Type B pancreatic cell (in vitro differentiated cells): ENCODE measurements around the gene DCAF17. TPM values are rescaled to one million over a fixed set of nuclear protein-coding genes. Genes with fewer than 3 reads are reported as not detected.
A peak's percentile ranks its signal among the peaks of the same experiment; 100 is the strongest.

Experiments used
- DNase-seq: peaks from one replicate; pipeline ENCODE4 v3.0.0; 2021; ENCODE audit warnings: mixed read lengths; ENCODE audit not compliant: unreplicated experiment; ENCODE audit errors: extremely low spot score
- H3K27ac Mint-ChIP-seq: 2 replicates; pipeline ENCODE4 v1.8.0; 2021; ENCODE audit warnings: mild to moderate bottlenecking, mixed read lengths
- H3K27me3 Mint-ChIP-seq: 2 replicates; pipeline ENCODE4 v1.8.0; 2021; ENCODE audit warnings: mixed read lengths
- H3K36me3 Mint-ChIP-seq: 2 replicates; pipeline ENCODE4 v1.8.0; 2021; ENCODE audit warnings: mixed read lengths
- H3K4me1 Mint-ChIP-seq: one replicate; pipeline ENCODE4 v1.8.0; 2021; ENCODE audit warnings: mixed read lengths; ENCODE audit not compliant: unreplicated experiment
- H3K4me3 Mint-ChIP-seq: 2 replicates; pipeline ENCODE4 v1.8.0; 2021; ENCODE audit warnings: mild to moderate bottlenecking, mixed read lengths
- H3K9me3 Mint-ChIP-seq: 2 replicates; pipeline ENCODE4 v1.8.0; 2021; ENCODE audit warnings: mixed read lengths
- total RNA-seq: library from RNA; stranded (reverse); gene quantifications from 2 replicates; pipeline ENCODE4 v1.2.1, GENCODE V29; 2021; ENCODE audit warnings: low replicate concordance
- TF ChIP-seq, protein P1 (sequence below): fragments of 200-600 bp; sonication (generic); conservative IDR thresholded peaks from 2 replicates; pipeline ENCODE4 v1.5.0; 2021; ENCODE audit warnings: antibody characterized with exemption, mild to moderate bottlenecking

DCAF17 gene
- total RNA-seq, 1 donor from 2014 or later: 26.4 TPM

DNA sequence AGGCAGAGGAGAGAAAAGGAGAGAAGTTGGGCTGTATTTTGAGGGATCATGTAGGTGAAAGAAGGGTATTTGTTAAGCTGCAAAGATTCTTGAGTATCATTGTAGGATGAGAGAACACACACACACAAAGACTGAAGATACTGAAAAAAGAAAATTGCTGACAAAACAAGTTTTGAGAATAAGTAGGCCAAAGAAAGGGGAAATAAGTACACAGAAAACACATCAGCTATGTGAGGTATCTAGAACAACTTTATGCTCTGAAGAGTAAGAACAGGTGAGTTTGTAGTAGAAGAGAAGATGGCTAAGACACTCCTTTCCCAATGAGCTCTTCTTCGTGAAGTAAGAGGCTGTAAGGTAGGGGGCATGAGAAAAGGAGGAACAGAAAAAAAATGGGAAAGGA, 28.5 kb upstream of the DCAF17 start:
- TF ChIP-seq, protein P1, sequence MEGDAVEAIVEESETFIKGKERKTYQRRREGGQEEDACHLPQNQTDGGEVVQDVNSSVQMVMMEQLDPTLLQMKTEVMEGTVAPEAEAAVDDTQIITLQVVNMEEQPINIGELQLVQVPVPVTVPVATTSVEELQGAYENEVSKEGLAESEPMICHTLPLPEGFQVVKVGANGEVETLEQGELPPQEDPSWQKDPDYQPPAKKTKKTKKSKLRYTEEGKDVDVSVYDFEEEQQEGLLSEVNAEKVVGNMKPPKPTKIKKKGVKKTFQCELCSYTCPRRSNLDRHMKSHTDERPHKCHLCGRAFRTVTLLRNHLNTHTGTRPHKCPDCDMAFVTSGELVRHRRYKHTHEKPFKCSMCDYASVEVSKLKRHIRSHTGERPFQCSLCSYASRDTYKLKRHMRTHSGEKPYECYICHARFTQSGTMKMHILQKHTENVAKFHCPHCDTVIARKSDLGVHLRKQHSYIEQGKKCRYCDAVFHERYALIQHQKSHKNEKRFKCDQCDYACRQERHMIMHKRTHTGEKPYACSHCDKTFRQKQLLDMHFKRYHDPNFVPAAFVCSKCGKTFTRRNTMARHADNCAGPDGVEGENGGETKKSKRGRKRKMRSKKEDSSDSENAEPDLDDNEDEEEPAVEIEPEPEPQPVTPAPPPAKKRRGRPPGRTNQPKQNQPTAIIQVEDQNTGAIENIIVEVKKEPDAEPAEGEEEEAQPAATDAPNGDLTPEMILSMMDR: no peak
- Mint-ChIP-seq H3K36me3 (peaks cover 13% of the 10 kb centered on the region), H3K27ac (no peak overlapping the region), H3K4me3 (no peak overlapping the region), H3K4me1 (peaks cover 10% of the 10 kb centered on the region), H3K27me3 (no peaks in the 10 kb centered on the region), H3K9me3 (peaks cover 5% of the 10 kb centered on the region)
- no peak for DNase-seq

DNA sequence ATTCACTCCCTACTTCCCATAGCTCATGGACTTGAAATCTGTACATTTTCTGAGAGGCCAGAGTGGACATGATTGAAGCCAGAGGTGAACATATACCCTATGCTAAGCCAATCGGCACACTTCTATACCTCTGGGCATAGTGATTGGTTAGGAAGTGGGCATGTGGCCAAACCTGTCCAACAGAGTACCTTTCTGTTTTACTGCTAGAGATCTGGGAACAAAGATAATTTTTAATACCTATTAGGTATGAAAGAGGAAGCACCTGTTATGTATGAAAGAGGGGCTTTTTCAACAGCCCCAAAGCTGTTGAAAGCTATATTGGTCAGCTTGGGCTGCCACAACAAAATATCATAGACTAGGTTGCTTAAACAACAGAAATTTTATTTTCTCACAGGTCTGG, 28.0 kb upstream of the DCAF17 start:
- Mint-ChIP-seq H3K36me3 (peaks cover 13% of the 10 kb centered on the region), H3K27me3 (no peaks in the 10 kb centered on the region), H3K9me3 (peaks cover 5% of the 10 kb centered on the region), H3K4me1 (peaks cover 10% of the 10 kb centered on the region), H3K27ac (no peak overlapping the region), H3K4me3 (no peak overlapping the region)
- TF ChIP-seq, protein P1: no peak
- DNase-seq: no peak

DNA sequence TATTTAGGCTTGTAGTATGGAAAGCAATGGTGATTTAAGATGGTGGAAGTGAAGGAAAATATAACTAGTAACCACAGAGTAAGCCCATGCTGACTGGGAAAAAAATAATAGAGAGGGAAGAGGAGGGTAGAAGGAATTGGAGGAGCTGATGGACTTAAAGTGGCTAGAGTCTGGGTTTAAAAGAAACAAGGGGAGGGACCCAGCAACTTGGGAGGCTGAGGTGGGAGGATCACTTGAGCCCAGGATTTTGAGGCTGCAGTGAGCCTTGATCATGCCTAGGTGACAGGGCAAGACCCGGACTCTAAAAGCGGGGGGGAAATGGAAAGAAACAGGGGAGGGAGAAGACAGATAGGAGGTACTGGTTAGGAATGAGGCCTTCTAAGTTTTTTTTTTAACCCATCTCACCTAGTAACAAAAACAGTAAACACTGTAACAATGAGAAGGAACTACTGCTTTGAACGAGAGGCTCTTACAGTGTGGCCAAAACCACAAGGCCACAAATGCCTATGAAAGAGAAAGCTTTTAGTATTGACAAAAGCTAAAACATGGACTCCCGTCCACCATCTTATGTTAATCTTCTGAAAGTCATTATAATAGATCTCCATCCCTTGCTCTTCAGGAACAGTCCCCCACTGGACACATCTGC, 26.9 kb upstream of the DCAF17 start:
- peaks cover 5% of the 10 kb centered on the region for H3K36me3 Mint-ChIP-seq
- DNase-seq: no peak
- H3K9me3 Mint-ChIP-seq: peaks cover under 1% of the 10 kb centered on the region
- no peaks in the 10 kb centered on the region for H3K27me3 Mint-ChIP-seq
- peaks cover 10% of the 10 kb centered on the region for H3K4me1 Mint-ChIP-seq
- H3K27ac Mint-ChIP-seq: no peak overlapping the region
- H3K4me3 Mint-ChIP-seq: no peak overlapping the region
- TF ChIP-seq, protein P1: no peak

DNA sequence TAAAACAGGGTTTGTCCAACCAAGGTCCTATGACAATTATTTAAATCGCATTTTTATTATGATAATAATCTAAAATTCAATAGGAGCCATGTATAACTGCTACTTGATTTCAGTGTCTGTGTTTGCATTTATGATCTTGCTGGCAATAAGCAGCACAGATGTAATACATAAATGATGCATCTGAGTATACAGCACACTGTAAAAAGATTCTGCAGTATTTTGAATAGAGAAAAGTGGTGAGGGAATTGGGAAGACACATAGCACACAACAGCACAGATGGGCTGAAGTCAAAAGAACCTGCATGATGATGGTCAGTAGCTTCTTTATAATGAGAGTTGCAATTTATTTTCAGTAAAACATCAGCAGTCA, 26.4 kb upstream of the DCAF17 start:
- H3K9me3 Mint-ChIP-seq: no peaks in the 10 kb centered on the region
- H3K4me1 Mint-ChIP-seq: peaks cover 10% of the 10 kb centered on the region
- no peak overlapping the region for H3K4me3 Mint-ChIP-seq
- H3K27me3 Mint-ChIP-seq: no peaks in the 10 kb centered on the region
- H3K27ac Mint-ChIP-seq: no peak overlapping the region
- TF ChIP-seq, protein P1: no peak
- H3K36me3 Mint-ChIP-seq: peaks cover 5% of the 10 kb centered on the region
- no peak for DNase-seq

DNA sequence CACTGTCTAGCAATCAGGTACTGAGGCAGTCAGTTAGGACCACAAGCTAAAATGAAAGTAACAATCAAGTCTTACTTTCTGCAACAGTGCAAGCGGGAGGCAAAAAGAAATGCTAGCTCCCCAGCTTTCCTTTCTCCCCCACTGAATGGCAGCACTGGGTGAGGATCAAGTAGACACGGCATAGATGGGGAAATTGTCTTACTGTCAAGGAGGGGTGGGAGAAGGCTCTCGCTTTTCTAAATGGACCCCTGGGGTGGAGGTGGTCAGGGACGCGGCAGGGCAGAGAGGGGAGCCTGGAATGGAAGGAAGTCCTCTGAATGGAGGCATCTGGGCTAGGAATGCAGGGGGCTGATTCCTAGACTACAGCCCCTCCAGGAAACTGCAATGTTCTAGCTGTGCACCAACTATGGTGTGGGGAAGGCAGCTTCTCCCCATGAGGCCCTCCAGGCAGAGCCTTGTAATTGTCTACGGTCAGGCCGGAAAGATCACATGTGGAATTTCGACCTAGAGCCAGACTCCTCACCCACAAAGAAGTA, 24.5 kb upstream of the DCAF17 start:
- H3K4me3 Mint-ChIP-seq: peak overlapping the region; percentile 65
- H3K27ac Mint-ChIP-seq: no peak overlapping the region
- no peaks in the 10 kb centered on the region for H3K36me3 Mint-ChIP-seq
- TF ChIP-seq, protein P1: no peak
- H3K27me3 Mint-ChIP-seq: no peaks in the 10 kb centered on the region
- no peaks in the 10 kb centered on the region for H3K9me3 Mint-ChIP-seq
- peaks cover 10% of the 10 kb centered on the region for H3K4me1 Mint-ChIP-seq
- no peak for DNase-seq
